ENCODE data around the gene MLIP.

MLIP gene

DNA sequence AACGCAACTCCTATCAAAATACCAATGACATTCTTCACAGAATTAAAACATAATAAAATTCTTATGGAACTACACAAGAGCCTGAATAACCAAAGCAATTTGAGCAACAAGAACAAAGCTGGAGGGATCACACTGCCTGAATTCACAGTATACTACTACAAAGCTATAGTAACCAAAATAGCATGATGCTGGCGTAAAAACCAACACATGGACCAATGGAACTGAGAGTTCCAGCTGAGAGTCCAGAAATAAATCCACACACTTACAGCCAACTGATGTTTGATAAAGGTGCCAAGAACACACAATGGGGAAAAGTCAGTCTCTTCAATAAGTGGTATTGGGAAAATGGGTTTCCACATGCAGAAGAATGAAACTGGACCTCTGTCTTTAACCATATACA is 6.9 kb downstream of the MLIP start:
- no peaks in the 10 kb centered on the region for H3K9me3 ChIP-seq (ENCODE audit: control insufficient read depth, low read length)
- H3K4me1 ChIP-seq (ENCODE audit: control insufficient read depth, insufficient read depth, low read length), result peaks cover 6% of the 10 kb centered on the region
- H3K9ac ChIP-seq (ENCODE audit: low read length), result no peak overlapping the region
- no peaks in the 10 kb centered on the region for H3K27me3 ChIP-seq (ENCODE audit: control insufficient read depth, insufficient read depth, low read length)
- no peak overlapping the region for H3K4me3 ChIP-seq (ENCODE audit: low read length)
- no peaks in the 10 kb centered on the region for H3K36me3 ChIP-seq (ENCODE audit: control insufficient read depth, insufficient read depth, low read length)

DNA sequence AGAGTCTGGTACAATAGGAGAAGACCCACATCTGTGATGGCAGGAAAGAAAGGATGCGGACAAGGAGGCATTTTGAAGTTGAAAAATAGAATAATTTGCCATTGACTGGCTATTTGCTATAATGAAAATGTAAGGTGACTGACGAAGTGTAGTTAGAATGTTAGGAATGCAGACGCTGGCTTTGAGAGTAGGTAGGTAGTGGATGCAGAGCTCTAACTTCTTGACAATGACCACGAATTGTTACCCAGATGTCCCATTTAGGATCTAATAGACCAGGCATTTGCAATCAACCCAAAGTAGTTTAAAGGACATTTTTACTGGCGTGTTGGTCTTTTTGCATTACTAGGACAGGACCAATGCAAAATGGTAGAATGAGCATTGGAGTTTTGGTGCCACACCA is 14.2 kb downstream of the MLIP start:
- H3K4me1 ChIP-seq (ENCODE audit: control insufficient read depth, insufficient read depth, low read length), result no peaks in the 10 kb centered on the region
- no peaks in the 10 kb centered on the region for H3K36me3 ChIP-seq (ENCODE audit: control insufficient read depth, insufficient read depth, low read length)
- no peaks in the 10 kb centered on the region for H3K9me3 ChIP-seq (ENCODE audit: control insufficient read depth, low read length)
- H3K27me3 ChIP-seq (ENCODE audit: control insufficient read depth, insufficient read depth, low read length), result no peaks in the 10 kb centered on the region
- no peak overlapping the region for H3K4me3 ChIP-seq (ENCODE audit: low read length)
- no peak overlapping the region for H3K9ac ChIP-seq (ENCODE audit: low read length)

DNA sequence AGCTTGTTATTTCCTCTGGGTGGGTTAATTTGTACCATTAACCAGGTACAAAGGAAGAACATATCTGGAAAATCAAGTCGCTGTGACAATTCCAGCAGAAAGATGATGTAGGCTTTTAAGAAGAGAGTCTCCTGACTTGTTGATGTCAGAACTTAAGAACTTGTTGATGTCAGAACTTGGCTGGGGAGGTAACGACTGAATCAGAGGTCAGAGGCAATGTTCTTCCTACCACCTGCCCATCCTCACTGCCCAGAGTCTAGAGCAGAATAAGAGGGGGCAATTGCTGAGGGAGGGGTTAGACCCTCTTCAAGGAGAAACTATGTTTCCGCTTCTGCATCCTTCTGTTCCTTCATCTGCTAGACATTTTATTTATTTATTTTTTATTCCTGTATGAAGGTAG is 18.9 kb downstream of the MLIP start:
- H3K9me3 ChIP-seq (ENCODE audit: control insufficient read depth, low read length), result no peaks in the 10 kb centered on the region
- H3K4me1 ChIP-seq (ENCODE audit: control insufficient read depth, insufficient read depth, low read length), result no peaks in the 10 kb centered on the region
- no peak overlapping the region for H3K9ac ChIP-seq (ENCODE audit: low read length)
- no peaks in the 10 kb centered on the region for H3K36me3 ChIP-seq (ENCODE audit: control insufficient read depth, insufficient read depth, low read length)
- no peak overlapping the region for H3K4me3 ChIP-seq (ENCODE audit: low read length)
- H3K27me3 ChIP-seq (ENCODE audit: control insufficient read depth, insufficient read depth, low read length), result no peaks in the 10 kb centered on the region

- Histone ChIP-seq H3K9me3 (ENCODE audit: control insufficient read depth, low read length) (no peaks in the 10 kb centered on the region), H3K9ac (ENCODE audit: low read length) (no peak overlapping the region), H3K4me1 (ENCODE audit: control insufficient read depth, insufficient read depth, low read length) (no peaks in the 10 kb centered on the region), H3K36me3 (ENCODE audit: control insufficient read depth, insufficient read depth, low read length) (no peaks in the 10 kb centered on the region), H3K27me3 (ENCODE audit: control insufficient read depth, insufficient read depth, low read length) (no peaks in the 10 kb centered on the region), H3K4me3 (ENCODE audit: low read length) (no peak overlapping the region)
These were observed 21.3 kb downstream of the MLIP start for GRCh38 chr6:54132587-54132986.

DNA sequence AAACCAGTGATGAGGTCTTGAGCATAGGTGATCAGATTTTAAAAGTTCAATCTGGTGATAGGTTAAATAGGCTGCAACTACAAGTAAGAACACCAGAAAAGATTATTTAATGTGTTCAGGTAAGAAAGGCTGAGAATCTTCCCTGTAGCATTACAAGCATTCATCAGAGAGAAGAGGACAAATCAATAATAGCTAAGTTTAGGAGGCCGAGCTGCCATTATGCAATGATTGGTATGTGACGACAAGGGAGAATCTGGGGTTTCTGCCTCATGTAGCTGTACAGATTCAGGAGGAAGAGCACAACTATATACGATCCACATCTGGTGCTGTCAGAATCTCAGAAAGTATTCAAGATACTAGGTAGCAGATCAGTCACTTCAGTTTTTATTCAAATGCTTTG is 21.9 kb downstream of the MLIP start:
- Histone ChIP-seq H3K36me3 (ENCODE audit: control insufficient read depth, insufficient read depth, low read length) (no peaks in the 10 kb centered on the region), H3K4me1 (ENCODE audit: control insufficient read depth, insufficient read depth, low read length) (no peaks in the 10 kb centered on the region), H3K27me3 (ENCODE audit: control insufficient read depth, insufficient read depth, low read length) (no peaks in the 10 kb centered on the region), H3K9ac (ENCODE audit: low read length) (no peak overlapping the region), H3K9me3 (ENCODE audit: control insufficient read depth, low read length) (no peaks in the 10 kb centered on the region), H3K4me3 (ENCODE audit: low read length) (no peak overlapping the region)

- Histone ChIP-seq H3K9me3 (ENCODE audit: control insufficient read depth, low read length) (no peaks in the 10 kb centered on the region), H3K36me3 (ENCODE audit: control insufficient read depth, insufficient read depth, low read length) (no peaks in the 10 kb centered on the region), H3K4me3 (ENCODE audit: low read length) (no peak overlapping the region), H3K9ac (ENCODE audit: low read length) (no peak overlapping the region), H3K4me1 (ENCODE audit: control insufficient read depth, insufficient read depth, low read length) (no peaks in the 10 kb centered on the region), H3K27me3 (ENCODE audit: control insufficient read depth, insufficient read depth, low read length) (no peaks in the 10 kb centered on the region)
These were observed 23.7 kb downstream of the MLIP start for GRCh38 chr6:54134935-54135334.

GRCh38 chr6:54135665-54136369 is 24.6 kb downstream of the MLIP start:
- no peaks in the 10 kb centered on the region for H3K36me3 ChIP-seq (ENCODE audit: control insufficient read depth, insufficient read depth, low read length)
- no peak overlapping the region for H3K4me3 ChIP-seq (ENCODE audit: low read length)
- H3K9me3 ChIP-seq (ENCODE audit: control insufficient read depth, low read length), result no peaks in the 10 kb centered on the region
- no peaks in the 10 kb centered on the region for H3K27me3 ChIP-seq (ENCODE audit: control insufficient read depth, insufficient read depth, low read length)
- H3K4me1 ChIP-seq (ENCODE audit: control insufficient read depth, insufficient read depth, low read length), result no peaks in the 10 kb centered on the region
- no peak overlapping the region for H3K9ac ChIP-seq (ENCODE audit: low read length)

GRCh38 chr6:54138795-54139194 is 27.6 kb downstream of the MLIP start:
- Histone ChIP-seq H3K36me3 (ENCODE audit: control insufficient read depth, insufficient read depth, low read length) (no peaks in the 10 kb centered on the region), H3K27me3 (ENCODE audit: control insufficient read depth, insufficient read depth, low read length) (no peaks in the 10 kb centered on the region), H3K4me1 (ENCODE audit: control insufficient read depth, insufficient read depth, low read length) (no peaks in the 10 kb centered on the region), H3K9ac (ENCODE audit: low read length) (no peak overlapping the region), H3K9me3 (ENCODE audit: control insufficient read depth, low read length) (no peaks in the 10 kb centered on the region), H3K4me3 (ENCODE audit: low read length) (no peak overlapping the region)

DNA sequence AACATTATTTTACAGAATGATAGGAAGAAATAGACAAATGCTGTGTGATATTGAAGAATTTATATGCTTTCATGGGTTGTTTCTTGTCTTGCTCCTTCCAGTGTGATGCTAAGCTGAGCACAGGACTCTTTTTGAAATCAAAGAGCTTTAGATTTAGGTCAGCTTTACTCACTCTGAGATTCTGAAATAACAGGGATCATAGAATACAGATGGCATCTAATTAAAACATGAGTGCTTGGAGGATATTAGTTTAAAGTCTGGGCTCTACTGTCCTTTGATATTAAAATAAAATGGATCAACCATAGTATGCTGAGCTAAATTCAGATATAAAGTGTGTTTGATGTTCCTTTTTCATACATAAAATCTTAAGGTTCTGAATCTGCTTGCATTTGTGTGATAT is 29.6 kb downstream of the MLIP start:
- Histone ChIP-seq H3K4me3 (ENCODE audit: low read length) (no peak overlapping the region), H3K9ac (ENCODE audit: low read length) (no peak overlapping the region), H3K36me3 (ENCODE audit: control insufficient read depth, insufficient read depth, low read length) (no peaks in the 10 kb centered on the region), H3K4me1 (ENCODE audit: control insufficient read depth, insufficient read depth, low read length) (no peaks in the 10 kb centered on the region), H3K9me3 (ENCODE audit: control insufficient read depth, low read length) (no peaks in the 10 kb centered on the region), H3K27me3 (ENCODE audit: control insufficient read depth, insufficient read depth, low read length) (no peaks in the 10 kb centered on the region)

DNA sequence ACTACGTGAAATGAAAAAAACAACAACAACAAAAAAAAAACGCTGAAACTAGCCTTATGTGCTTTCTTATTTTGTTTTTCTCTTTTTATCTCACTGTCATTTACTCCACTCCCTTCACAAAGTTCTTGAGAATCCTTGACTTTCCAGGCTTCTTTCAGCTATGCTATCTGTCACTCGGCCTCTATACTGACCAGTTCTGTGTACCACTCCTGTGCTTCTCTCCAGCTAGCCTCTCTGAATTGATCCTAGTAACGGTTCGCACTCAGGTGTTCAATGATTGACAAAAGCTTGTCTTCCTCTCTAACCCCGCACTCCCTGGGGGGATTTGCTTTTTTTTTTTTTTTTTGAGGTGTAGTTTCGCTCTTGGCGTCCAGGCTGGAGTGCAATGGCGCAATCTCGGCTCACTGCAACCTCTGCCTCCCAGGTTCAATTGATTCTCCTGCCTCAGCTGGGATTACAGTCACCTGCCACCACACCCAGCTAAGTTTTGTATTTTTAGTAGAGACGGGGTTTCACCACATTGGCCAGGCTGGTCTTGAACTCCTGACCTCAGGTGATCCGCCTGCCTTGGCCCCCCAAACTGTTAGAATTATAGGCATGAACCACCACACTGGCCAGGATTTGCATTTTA is 31.8 kb downstream of the MLIP start:
- H3K27me3 ChIP-seq (ENCODE audit: control insufficient read depth, insufficient read depth, low read length), result no peaks in the 10 kb centered on the region
- no peaks in the 10 kb centered on the region for H3K4me1 ChIP-seq (ENCODE audit: control insufficient read depth, insufficient read depth, low read length)
- H3K9me3 ChIP-seq (ENCODE audit: control insufficient read depth, low read length), result no peaks in the 10 kb centered on the region
- no peak overlapping the region for H3K9ac ChIP-seq (ENCODE audit: low read length)
- no peak overlapping the region for H3K4me3 ChIP-seq (ENCODE audit: low read length)
- no peaks in the 10 kb centered on the region for H3K36me3 ChIP-seq (ENCODE audit: control insufficient read depth, insufficient read depth, low read length)

DNA sequence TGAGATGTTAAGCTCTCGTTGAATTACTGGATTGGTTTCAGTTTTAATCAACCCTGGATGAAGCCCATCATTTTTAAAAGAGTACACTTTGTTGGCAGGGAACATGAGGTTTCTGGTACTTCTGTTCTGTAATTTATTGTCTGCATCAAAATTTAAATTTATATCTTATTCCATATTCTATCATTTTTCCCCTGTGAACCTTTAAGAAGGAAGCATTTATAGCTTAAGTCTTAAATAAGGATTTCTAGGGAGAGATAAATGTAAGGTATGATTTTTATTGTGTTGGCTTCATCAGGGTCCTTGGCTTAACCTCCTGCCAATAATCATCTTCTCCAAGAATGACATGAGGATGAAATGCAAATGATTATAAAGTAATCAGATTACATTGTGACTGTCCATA is 40.6 kb downstream of the MLIP start:
- Histone ChIP-seq H3K4me1 (ENCODE audit: control insufficient read depth, insufficient read depth, low read length) (no peaks in the 10 kb centered on the region), H3K9me3 (ENCODE audit: control insufficient read depth, low read length) (no peaks in the 10 kb centered on the region), H3K9ac (ENCODE audit: low read length) (no peak overlapping the region), H3K4me3 (ENCODE audit: low read length) (no peak overlapping the region), H3K36me3 (ENCODE audit: control insufficient read depth, insufficient read depth, low read length) (no peaks in the 10 kb centered on the region), H3K27me3 (ENCODE audit: control insufficient read depth, insufficient read depth, low read length) (no peaks in the 10 kb centered on the region)

- no peak overlapping the region for H3K4me3 ChIP-seq (ENCODE audit: low read length)
- no peaks in the 10 kb centered on the region for H3K9me3 ChIP-seq (ENCODE audit: control insufficient read depth, low read length)
- H3K27me3 ChIP-seq (ENCODE audit: control insufficient read depth, insufficient read depth, low read length), result no peaks in the 10 kb centered on the region
- no peak overlapping the region for H3K9ac ChIP-seq (ENCODE audit: low read length)
- H3K4me1 ChIP-seq (ENCODE audit: control insufficient read depth, insufficient read depth, low read length), result no peaks in the 10 kb centered on the region
- H3K36me3 ChIP-seq (ENCODE audit: control insufficient read depth, insufficient read depth, low read length), result no peaks in the 10 kb centered on the region
These were observed 45.5 kb downstream of the MLIP start for GRCh38 chr6:54156650-54157250.

Measured in mucosa of stomach (tissue), 1 donor.